SJCRH30 (cell line): Measurements from ENCODE around the gene FBXW9. TPM values are rescaled to one million over a fixed set of nuclear protein-coding genes. Genes with fewer than 3 reads are reported as not detected.
"Not testable (repeated sequence)": the region's sequence is repeated elsewhere in the genome, so short reads cannot be mapped to it uniquely, and the experiment has no call there.

Experiments
- DNase-seq, 2 experiments: peaks; one replicate each; pipeline ENCODE4 v3.0.0-alpha.2; 2015 to 2020
- H3K27ac ChIP-seq: fragments of 250-450 bp; sonication (Bioruptor Pico); 2 replicates; pipeline ENCODE4 v1.5.1; 2020; ENCODE audit warnings: mild to moderate bottlenecking, moderate library complexity
- H3K27me3 ChIP-seq: fragments of 250-450 bp; sonication (Bioruptor Pico); 2 replicates; pipeline ENCODE4 v1.5.1; 2020; ENCODE audit warnings: mild to moderate bottlenecking, moderate library complexity
- H3K36me3 ChIP-seq: fragments of 250-450 bp; sonication (Bioruptor Pico); 2 replicates; pipeline ENCODE4 v1.5.1; 2020; ENCODE audit warnings: mild to moderate bottlenecking, moderate library complexity
- H3K4me1 ChIP-seq: fragments of 250-450 bp; sonication (Bioruptor Pico); 2 replicates; pipeline ENCODE4 v1.5.1; 2020; ENCODE audit warnings: mild to moderate bottlenecking, moderate library complexity
- H3K4me3 ChIP-seq: fragments of 250-450 bp; sonication (Bioruptor Pico); 2 replicates; pipeline ENCODE4 v1.5.1; 2020; ENCODE audit warnings: mild to moderate bottlenecking, moderate library complexity
- H3K9me3 ChIP-seq: fragments of 250-450 bp; sonication (Bioruptor Pico); replicated peaks from 2 replicates; pipeline ENCODE4 v1.5.1; 2020; ENCODE audit warnings: mild to moderate bottlenecking, moderate library complexity
- total RNA-seq: library from RNA; depleted of rRNA; stranded (reverse); fragments of >200 nt; shearing (Covaris generic); gene quantifications from 2 replicates; pipeline ENCODE4 v1.2.3, GENCODE V29; 2014

The FBXW9 gene
- total RNA-seq, 1 experiment from 2014 or later, result 8.3 TPM

DNA sequence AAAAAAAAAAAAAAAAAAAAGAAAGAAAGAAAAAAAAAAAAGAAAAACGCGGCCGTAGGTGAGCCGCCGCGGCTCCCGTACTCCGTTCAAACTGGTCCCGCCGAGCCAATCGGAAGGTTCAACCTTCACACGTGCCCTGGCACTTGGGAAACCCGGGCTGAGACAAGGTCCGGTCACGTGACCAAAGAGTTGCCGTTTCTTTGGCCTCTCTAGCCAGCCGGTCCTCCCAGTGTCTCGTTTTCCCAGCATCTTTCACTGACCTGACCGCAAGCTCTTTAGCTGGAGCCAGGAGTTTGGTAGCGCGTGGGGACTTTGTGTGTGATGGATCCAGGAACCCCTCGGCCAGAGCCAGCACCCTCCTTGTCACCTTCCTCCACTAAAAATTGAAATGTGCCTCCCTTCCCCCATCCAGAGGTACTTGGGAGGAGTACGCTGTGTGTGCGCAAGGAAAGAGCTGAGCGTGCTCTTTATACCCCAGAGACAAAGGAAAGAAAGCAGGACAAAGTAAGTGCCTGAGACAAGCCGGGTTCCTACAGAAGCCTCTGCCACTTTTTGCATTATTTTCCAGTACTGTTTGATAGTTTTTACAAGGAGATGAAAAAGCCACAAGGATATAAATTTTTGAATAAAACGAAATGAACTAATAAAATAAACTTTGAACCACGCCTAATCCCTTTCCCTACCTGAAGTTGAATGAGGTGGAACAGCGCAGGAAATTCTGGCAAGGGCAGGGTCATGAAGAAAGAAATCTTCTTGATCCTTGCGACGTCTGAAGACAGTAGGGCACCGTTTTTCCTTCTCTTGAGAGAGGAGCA lies 26.3 kb upstream of the FBXW9 start:
- Histone ChIP-seq H3K27ac (peak overlapping the region; percentile 84), H3K4me3 (peak overlapping the region; percentile 78)

DNA sequence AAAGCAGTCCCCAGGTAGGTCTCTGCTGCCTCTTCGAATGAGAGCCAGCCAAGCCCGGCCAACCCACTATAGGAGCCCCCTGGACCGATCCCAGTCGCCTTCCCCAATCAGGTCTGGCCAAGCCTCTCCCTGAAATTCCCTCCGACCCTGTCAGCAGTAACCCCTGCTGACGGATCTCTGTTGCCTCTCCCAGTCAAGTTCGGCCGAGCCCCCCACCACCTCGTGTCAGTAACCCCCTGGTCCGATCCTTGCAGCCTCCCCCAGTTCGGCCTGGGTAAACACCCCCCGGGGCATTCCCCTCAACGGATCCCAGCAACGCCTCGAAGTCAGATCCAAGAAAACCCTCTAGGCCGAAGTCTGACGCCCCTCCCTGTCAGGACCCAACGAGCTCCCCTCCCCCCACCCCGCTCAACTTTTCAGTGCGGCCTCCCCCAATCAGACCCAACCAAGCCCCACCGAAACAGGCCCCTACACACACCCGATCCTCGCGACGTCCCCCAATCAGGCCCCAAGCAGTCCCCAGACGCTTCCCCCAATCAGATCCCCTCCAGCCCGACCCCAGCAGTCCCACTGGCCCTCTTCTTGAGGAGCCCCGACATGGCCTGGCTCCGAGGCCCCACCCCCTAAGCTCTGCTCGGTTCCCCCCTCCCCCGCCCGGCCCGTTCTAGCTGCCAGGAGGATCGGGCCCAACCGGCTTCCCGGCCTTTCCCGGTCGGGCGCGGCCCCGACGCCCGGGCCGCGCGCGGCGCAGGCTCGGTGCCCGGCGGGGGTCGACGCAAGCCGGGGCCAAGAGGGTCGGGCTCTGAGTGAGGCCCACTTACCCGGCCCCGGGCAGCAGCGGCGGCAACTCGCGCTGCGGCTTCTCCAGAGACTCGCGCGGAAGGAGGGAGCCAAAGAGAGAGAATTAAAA lies 25.5 kb upstream of the FBXW9 start:
- H3K27me3 ChIP-seq, result no peaks in the 10 kb centered on the region
- DNase-seq, result peak; percentile 80 to 86
- H3K27ac ChIP-seq, result peak overlapping the region; percentile 84
- H3K9me3 ChIP-seq, result no peaks in the 10 kb centered on the region
- H3K36me3 ChIP-seq, result peaks cover 23% of the 10 kb centered on the region
- H3K4me1 ChIP-seq, result peaks cover 2% of the 10 kb centered on the region; the same call in 1 of the 2 replicates
- peak overlapping the region; percentile 78 for H3K4me3 ChIP-seq

More for the DNA sequence above, 26.3 kb upstream of the FBXW9 start:
- H3K4me1 ChIP-seq, result peaks cover 2% of the 10 kb centered on the region; the same call in 1 of the 2 replicates
- peak; percentile 100 for DNase-seq
- H3K36me3 ChIP-seq, result peaks cover 18% of the 10 kb centered on the region
- H3K9me3 ChIP-seq, result no peaks in the 10 kb centered on the region
- H3K27me3 ChIP-seq, result no peaks in the 10 kb centered on the region

DNA sequence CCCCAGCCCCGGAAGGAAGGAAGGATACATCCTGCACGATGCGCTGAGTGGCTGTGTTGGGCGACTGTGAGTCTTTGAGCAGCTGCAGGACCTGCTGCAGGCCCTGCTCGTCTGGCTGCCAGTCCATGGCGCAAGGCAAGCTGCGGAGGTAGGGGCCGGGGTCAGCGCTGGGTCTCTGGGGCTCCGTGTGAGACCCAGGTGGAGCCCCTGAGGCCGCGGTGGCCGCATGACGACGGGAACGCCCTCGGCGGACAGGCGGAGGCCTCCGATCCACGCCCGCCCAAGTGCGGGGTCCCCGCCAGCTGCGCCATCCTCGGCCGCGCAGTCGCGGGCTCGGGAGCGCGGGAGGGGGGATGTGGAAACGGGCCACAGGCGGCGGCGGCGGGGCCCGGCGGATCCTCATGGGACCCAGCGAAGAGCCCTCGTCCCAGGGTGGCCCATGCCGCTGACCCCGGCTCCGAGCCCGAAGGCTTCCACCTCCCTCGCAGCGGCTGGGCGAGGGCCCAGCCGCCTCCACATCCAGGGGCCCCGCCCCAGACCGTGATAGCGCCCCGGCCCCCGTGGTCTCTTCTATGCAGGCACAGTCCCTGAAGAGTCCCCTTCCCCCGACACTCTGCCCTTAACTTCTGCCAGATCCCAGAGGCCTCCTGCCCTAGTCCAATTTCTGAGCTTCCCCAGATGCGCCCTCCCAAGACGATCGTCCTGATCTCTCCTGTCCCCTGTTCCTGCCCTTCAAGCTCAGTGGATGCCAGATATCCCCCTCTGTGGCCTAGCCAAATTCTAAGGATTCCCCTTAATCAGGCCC lies 24.6 kb upstream of the FBXW9 start:
- peak overlapping the region; percentile 78 for H3K4me3 ChIP-seq
- H3K36me3 ChIP-seq, result peaks cover 32% of the 10 kb centered on the region
- H3K27me3 ChIP-seq, result no peaks in the 10 kb centered on the region
- H3K4me1 ChIP-seq, result peaks cover 2% of the 10 kb centered on the region; the same call in 1 of the 2 replicates
- no peaks in the 10 kb centered on the region for H3K9me3 ChIP-seq
- no peak for DNase-seq
- peak overlapping the region; percentile 84 for H3K27ac ChIP-seq

DNA sequence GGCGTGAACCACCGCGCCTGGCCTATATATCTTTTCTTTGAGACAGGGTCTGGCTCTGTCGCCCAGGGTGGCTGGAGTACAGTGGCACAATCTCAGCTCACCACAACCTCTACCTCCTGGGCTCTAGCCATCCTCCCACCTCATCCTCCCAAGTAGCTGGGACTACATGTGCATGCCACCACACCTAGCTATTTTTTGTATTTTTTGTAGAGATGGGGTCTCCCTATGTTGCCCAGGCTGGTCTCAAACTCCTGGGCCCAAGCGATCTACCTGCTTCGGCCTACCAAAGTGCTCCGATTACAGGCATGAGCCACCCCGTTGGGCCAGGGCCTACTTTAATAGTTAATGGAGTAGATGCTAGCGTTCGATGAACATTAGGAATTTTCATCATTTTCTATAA lies 23.9 kb upstream of the FBXW9 start:
- H3K4me3 ChIP-seq, result peak overlapping the region; percentile 78
- H3K4me1 ChIP-seq, result peaks cover 2% of the 10 kb centered on the region; the same call in 1 of the 2 replicates
- no peak overlapping the region for H3K27ac ChIP-seq
- no peak for DNase-seq
- H3K9me3 ChIP-seq, result no peaks in the 10 kb centered on the region
- peaks cover 38% of the 10 kb centered on the region for H3K36me3 ChIP-seq
- no peaks in the 10 kb centered on the region for H3K27me3 ChIP-seq

DNA sequence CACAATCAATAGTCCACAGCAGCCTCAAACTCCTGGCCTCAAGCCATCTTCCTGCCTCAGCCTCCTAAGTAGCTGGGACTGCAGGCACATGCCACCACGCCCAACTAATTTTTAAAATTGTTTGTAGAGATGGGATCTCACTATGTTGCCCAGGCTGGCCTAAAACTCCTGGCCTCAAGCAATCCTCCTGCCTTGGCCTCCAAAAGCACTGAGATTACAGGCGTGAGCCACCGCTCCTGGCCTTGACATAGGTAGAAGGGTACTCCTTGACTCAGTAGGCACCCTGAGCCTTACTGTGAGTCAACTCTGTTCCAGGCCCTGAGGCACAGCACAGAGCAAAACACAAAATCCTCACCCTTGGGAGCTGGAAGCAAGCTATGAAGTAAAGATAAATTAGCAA lies 19.5 kb upstream of the FBXW9 start:
- Histone ChIP-seq H3K36me3 (peaks cover 78% of the 10 kb centered on the region), H3K27ac (no peak overlapping the region), H3K4me3 (no peak overlapping the region), H3K9me3 (no peaks in the 10 kb centered on the region), H3K4me1 (no peaks in the 10 kb centered on the region), H3K27me3 (no peaks in the 10 kb centered on the region)
- no peak for DNase-seq

DNA sequence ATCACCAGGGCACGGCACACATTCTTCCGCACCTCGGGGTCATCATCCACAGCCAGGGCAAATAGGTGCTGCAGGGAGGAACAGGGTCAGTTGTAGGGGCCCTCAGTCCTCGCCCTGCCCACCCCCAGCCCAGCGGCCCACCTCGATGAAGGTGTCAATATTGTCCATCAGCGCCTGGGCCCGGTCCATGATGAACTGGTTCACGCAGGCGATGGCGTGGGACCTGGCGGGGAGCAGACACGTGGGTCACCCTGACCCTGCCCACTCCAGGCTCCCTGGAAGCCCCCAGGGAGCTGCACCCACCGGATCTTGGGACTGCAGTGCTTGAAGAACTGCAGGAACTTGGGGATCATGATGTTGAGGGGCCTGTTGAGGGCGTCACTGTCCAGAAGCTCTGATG lies 18.7 kb upstream of the FBXW9 start:
- H3K9me3 ChIP-seq, result no peaks in the 10 kb centered on the region
- H3K36me3 ChIP-seq, result peaks cover 86% of the 10 kb centered on the region
- H3K27me3 ChIP-seq, result no peaks in the 10 kb centered on the region
- H3K4me1 ChIP-seq, result no peaks in the 10 kb centered on the region
- no peak overlapping the region for H3K27ac ChIP-seq
- no peak for DNase-seq
- no peak overlapping the region for H3K4me3 ChIP-seq

DNA sequence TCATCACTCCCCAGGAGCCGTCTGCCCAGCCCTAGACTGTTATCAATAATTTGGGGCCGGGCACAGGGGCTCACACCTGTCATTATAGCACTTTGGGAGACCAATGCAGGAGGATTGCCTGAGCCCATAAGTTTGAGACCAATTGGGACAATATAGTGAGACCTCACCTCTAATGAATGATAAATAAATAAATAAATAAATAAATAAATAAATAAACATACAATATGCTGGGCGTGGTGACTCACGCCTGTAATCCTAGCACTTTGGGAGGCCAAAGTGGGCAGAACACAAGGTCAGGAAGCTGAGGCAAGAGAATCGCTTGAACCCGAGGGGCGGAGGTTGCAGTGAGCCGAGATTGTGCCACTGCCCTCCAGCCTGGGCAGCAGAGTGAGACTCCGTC lies 16.9 kb upstream of the FBXW9 start:
- H3K27ac ChIP-seq, DNase-seq, H3K9me3 ChIP-seq, H3K4me1 ChIP-seq, H3K27me3 ChIP-seq, H3K4me3 ChIP-seq: not testable (repeated sequence)
- H3K36me3 ChIP-seq, result peaks cover 89% of the 10 kb centered on the region

DNA sequence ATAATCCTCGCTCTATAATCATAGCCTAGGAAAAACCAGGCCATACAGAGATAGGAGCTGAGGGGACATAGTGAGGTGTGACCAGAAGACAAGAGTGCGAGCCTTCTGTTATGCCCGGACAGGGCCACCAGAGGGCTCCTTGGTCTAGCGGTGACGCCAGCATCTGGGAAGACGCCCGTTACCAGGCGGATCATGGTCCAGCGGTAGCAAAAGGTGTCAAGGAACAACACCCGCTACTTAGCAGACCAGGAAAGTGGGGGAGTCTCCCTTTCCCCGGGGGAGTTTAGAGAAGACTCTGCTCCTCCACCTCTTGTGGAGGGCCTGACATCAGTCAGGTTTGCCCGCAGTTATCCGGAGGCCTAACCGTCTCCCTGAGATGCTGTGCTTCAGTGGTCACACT lies 15.6 kb upstream of the FBXW9 start:
- H3K27ac ChIP-seq, H3K4me3 ChIP-seq, H3K27me3 ChIP-seq, DNase-seq, H3K9me3 ChIP-seq, H3K4me1 ChIP-seq: not testable (repeated sequence)
- H3K36me3 ChIP-seq, result peaks cover 90% of the 10 kb centered on the region

DNA sequence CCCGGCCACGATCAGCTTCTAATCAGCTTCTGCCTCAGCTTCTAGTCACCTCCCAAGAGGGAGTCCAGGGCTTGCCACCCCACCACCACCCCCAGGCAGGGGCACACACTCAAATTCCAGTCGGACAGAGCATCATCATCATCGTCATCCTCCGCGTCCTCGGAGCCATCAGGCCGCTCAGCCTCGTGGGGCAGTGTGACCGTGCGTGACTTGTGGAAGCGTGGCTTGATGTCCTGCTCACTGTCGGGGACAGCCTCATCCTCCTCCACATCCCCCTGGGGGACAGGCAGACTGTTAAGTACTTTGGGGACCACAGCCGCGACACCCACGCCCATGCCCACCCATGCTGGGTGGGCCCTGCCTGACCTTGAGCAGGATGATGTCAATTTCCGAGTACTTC lies 14.8 kb upstream of the FBXW9 start:
- no peaks in the 10 kb centered on the region for H3K4me1 ChIP-seq
- DNase-seq, result no peak
- H3K27ac ChIP-seq, result no peak overlapping the region
- no peaks in the 10 kb centered on the region for H3K27me3 ChIP-seq
- H3K4me3 ChIP-seq, result no peak overlapping the region
- H3K36me3 ChIP-seq, result peaks cover 91% of the 10 kb centered on the region
- no peaks in the 10 kb centered on the region for H3K9me3 ChIP-seq

DNA sequence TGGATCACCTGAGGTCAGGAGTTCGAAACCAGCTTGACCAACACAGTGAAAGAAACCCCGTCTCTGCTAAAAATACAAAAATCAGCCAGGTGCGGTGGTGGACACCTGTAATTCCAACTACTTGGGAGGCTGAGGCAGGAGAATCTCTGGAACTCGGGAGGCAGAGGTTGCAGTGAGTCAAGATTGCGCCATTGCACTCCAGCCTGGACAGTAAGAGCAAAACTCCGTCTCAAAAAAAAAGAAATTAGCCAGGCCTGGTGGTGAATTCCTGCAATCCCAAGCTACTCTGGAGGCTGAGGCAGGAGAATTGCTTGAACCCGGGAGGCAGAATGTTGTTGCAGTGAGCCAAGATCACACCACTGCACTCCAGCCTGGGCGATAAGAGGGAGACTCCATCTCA lies 12.2 kb upstream of the FBXW9 start:
- DNase-seq, result no peak
- Histone ChIP-seq H3K36me3 (peaks cover 91% of the 10 kb centered on the region), H3K27ac (no peak overlapping the region), H3K4me1 (no peaks in the 10 kb centered on the region), H3K27me3 (no peaks in the 10 kb centered on the region), H3K4me3 (no peak overlapping the region), H3K9me3 (no peaks in the 10 kb centered on the region)

DNA sequence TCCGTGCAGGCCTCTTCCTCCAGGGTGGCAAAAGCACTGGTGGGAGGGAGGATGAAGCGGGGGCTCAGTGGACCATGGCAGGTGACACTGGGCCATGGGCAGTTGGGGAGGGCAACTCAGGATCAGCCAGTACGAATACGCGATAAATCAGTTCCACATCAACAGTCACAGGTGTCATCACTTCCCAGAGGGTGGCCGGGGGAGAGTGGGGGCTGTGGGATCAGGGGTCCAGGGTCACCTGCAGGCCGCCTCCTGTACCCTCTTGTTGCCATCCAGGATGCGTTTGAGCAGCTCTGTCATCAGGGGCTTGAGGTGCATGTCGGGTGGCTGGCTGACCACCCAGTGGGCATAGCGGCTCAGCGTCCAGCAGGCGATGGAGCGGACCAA lies 9.9 kb upstream of the FBXW9 start:
- Histone ChIP-seq H3K27ac (no peak overlapping the region), H3K4me3 (no peak overlapping the region), H3K9me3 (no peaks in the 10 kb centered on the region), H3K4me1 (no peaks in the 10 kb centered on the region), H3K27me3 (no peaks in the 10 kb centered on the region), H3K36me3 (peaks cover 95% of the 10 kb centered on the region)
- no peak for DNase-seq

DNA sequence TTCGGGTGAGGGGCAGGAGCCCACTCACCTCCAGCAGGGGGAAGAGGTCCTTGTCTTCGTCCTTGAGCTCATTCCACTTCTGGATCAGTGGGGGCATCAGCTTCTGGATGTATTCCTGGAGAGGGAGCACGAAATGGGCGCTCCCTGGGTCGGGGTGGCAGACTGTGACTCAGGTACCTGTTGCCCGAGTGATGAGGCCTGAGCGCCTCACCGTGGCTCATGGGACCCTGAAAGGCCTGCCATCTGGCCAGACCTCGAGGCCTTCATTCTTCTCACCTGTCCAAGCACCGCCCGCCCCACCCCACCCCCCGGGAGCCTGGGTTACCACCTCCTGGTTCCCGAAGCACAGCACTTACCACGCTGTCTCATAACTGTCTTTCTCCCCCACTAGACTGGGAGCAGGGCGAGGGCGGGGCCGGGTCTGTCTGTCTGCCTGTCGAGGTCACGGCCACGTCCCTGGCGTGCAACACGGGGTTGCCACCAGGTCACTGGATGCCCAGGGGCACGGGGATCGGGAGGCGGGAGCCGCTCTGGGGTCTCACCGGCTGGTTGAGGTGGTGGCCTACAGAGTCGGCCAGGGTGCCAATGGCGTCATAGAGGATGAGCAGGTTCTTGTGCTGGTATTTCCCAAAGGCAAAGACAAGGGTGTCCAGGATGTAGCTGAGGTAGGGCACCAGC lies 9.4 kb upstream of the FBXW9 start:
- Histone ChIP-seq H3K27me3 (no peaks in the 10 kb centered on the region), H3K4me1 (no peaks in the 10 kb centered on the region), H3K4me3 (no peak overlapping the region), H3K9me3 (no peaks in the 10 kb centered on the region), H3K36me3 (peaks cover 95% of the 10 kb centered on the region), H3K27ac (no peak overlapping the region)
- DNase-seq, result no peak

DNA sequence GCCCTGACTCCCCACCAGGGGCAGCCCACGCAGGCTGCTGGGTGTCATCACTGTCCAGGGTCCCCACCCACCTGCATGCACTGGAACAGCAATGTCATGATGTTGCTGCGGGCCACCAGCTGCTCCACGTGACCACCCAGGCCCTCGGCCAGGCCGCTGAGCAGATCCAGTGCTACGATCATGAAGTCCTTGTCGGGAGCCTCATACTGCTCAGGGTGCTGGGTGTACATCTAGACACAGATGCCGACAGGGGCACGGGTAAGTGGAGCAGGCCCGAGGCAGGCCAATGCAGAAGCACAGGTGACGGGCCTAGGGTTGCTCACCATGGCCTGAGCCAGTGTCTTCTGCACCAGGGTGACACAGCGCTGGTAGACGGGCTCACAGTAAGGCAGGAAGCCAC lies 8.7 kb upstream of the FBXW9 start:
- Histone ChIP-seq H3K27ac (no peak overlapping the region), H3K4me3 (no peak overlapping the region), H3K27me3 (no peaks in the 10 kb centered on the region), H3K9me3 (no peaks in the 10 kb centered on the region), H3K36me3 (peaks cover 91% of the 10 kb centered on the region), H3K4me1 (no peaks in the 10 kb centered on the region)
- no peak for DNase-seq

DNA sequence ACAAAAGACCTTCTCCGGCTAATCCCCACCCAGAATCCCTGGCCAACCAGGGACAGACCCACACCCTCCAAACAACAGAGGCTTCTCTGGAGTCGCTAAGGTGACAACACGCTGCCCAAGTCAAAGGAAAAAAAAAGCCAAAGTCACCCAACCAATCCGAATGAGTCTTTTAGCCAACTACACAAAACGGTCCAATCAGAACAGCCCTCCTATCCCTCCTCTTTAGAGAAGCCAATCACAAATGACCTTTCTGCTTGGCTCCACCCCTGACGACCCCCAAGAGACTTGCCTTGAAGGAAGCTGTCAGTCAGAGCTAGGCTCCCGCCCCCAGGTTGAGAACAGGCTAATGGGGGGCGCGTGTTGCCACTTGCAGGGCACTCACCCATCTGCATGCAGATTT lies 6.6 kb upstream of the FBXW9 start:
- peak; percentile 91 for DNase-seq
- Histone ChIP-seq H3K4me3 (no peak overlapping the region), H3K4me1 (no peaks in the 10 kb centered on the region), H3K36me3 (peaks cover 75% of the 10 kb centered on the region), H3K9me3 (no peaks in the 10 kb centered on the region), H3K27ac (no peak overlapping the region), H3K27me3 (no peaks in the 10 kb centered on the region)
